Measurements from ENCODE around the gene CDH16.

CDH16 gene

DNA sequence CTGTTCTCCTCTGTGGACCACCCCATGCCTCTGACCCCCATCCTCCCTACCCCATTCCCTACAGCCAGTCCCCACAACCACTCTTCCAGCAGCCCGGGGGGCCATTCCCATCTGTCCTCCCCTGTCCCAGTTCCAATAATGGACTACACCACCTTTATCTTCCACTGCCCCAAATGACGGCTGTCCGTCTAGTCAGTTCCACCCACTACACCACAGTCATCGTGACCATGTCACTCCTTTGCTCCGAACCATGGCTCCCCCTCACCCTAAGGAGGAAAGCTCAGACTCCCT is 23.1 kb downstream of the CDH16 start:
- DNase-seq: no peak

DNA sequence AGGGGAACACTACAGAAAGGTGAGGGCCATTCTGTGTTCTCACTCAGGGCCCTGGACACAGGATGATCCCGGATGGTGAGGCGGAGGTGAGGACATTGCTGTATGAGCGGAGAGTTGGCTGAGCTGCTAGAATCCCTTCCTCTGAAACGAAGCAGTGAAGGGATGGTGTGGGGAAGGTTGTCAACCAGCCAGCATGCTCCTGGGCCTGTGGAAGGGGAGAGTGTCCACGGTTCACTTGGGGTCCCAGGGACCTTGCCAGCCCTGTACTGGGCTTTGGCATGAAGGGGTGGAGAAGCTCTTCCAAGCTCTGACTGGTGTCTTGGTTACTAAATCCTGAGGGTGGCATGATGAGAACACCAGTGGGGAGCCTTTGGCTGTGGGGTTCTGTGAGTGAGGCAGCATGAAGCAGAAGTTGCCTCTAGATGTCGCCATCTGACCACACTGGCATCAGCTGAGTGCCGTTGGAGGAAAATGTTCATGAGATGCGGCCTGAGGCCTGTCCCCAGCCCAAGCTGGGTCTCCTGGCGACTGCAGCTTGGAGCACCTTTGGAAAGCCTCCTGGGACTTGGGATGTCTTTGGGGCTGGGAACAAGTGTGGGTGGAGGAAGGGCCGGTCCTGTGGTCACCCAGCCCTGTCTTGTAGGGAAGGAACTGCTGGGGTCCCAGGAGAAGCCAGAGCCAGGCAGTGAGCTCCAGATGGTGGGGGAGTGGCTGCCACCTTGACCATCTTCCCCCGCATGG is 23.6 kb downstream of the CDH16 start:
- DNase-seq: no peak

DNA sequence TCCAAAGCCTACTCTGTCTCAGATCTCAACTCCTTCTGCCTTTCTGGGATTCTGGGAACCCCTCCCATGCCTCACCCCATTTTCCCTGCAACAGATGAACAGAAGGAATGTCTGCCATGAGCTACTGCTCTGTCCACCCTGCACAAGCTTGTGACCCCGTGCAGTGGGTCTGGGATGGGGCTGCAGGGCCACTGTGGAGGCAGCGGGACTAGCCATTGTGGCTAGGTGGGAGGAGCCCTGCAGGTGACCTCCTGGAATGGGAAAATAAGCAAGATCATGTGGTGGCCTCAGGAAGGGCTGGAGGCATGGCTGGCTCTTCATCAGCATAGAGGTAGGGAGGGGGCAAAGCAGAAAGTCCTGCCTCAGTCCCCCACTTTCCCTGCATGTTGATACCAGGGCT is 24.6 kb downstream of the CDH16 start:
- no peak for DNase-seq

DNA sequence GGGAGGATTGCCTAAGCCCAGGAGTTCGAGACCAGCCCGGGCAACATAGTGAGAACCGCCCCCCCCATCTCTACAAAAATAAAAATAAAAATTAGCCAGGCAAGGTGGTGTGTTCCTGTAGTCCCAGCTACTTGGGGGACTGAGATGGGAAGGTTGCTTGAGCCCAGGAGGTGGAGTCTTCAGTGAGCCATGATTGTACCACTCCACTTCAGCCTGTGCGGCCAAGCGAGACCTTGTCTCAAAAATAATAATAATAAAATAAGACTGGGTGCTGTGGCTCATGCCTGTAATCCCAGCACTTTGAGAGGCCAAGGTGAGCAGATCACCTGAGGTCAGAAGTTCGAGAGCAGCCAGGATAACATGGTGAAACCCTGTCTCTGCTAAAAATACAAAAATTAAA is 26.9 kb downstream of the CDH16 start:
- no peak for DNase-seq

DNA sequence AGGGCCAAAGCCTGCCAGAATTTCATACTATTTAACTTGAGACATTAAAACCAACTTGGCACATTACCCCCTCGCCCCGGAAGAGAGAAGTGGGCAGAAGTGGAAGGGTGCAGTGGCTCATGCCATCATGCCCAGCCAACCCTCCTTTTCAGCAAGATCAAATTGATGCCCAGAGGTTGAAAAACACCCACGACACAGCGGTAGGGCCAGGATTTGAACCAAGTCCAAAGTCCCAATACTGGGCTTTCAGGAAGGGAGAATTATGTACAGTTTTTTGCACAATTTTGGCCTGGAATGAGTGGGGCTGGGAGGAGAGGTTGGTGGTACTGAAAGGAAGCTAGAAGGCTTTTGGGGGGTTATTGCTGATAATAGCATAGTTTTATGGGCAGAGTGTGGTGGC is 27.3 kb downstream of the CDH16 start:
- no peak for DNase-seq

DNA sequence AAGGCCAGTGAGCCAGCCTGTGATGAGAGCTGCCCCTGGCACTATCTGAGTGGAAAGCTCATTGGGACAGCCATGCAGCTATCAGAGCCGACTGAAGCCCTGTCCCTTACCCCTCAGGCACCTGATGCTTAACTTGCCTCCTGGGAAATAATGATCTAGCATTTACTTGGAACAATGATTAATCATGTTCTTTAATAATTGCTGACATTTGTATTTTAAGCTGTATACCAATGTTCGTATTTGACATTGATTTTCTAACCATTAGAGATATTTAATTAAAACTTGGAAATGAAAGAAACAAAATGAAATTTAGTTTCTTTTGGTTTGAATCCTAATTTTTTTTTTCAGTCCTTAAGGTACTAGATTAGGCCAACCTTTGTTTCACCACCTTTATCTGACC is 27.9 kb downstream of the CDH16 start:
- DNase-seq: no peak

DNA sequence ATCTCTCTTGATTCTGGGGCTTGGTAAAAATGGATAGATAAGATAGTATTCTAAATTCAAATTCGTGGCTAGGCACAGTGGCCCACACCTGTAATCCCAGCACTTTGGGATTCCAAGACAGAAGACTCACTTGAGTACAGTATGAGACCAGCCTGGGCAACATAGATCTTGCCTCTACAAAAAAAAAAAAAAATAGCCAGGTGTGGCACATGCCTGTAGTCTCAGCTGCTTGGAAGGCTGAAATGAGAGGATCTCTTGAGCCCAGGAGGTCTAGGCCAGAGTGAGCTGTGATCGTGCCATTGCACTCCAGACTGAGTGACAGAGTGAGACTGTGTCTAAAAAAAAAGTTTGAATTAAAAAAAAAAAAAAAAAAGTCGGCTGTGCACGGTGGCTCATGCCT is 29.1 kb downstream of the CDH16 start:
- DNase-seq: no peak

DNA sequence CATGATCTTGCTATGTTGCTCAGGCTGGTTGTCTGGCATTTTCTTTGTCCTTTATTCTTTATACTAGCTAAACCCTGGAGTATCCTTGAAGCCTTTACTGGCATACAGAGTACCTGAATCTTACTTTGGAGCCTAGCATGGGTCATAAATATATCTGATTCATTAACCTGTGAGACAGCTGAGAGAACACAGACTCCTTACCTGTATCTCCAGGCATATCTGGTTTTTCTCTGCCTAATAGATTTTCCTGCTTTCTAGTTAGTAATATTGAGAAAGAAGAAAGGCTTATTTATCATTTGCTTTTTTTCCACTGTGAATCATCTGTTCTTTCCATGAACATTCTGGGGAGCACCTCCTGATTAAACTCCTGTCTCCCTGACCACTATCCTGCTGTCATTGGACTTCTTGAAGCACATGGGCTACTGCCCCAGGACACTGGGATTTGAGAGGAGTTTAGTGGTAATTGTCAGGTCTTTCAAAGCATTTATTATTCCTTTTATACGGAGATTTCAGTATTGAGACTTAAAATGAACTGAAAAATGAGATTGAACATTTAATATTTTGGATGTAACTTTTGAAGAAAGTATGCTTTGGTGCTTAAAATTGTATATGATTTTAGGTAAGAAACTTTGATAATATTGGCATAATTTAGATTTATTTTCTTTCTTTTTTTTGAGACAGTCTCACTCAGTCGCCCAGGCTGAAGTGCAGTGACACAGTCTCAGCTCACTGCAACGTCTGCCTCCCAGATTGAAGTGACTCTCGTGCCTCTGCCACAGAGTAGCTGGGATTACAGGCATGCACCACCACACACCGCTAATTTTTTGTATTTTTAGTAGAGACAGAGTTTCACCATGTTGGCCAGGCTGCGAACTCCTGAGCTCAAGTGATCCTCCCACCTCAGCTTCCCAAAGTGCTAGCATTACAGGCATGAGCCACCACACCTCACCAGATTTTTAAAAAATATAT is 29.8 kb downstream of the CDH16 start:
- DNase-seq: no peak

DNA sequence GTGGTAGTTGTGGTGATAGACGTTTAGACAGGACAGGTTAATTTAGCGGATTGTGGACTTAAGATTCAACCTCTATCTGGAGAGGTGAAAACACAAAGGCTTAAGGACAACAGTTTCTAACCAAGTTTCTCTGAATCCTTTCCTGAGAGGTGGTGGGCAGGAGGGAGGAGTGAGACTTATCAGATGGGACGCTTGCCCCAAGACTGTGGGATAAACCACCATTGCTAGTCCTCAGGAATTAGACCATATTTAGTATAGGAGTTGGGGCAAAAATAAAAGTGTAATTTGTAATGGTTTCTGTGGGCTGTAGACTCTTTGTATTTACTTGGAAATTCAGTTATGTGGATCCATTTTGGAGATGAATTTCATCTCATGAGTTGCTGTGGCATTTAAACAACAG is 31.8 kb downstream of the CDH16 start:
- no peak for DNase-seq

DNA sequence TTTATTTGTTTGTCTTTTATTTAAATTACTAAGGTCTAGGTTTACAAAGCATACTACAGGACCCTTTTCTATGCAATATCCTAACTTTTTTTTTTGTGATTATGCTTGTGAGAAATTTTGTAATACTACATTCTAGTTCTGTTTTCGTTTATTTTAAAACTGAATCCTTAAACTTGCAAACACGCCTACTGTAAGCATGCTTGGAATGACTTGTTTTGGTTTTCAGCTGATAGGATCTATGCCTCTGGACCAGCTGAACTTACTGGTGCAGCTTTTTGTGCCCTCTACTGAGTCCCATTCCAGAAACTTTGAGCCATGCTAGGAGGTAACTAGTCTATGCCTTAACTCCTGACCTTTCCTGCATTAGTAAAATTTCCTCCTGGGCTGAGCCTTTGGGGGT is 32.4 kb downstream of the CDH16 start:
- DNase-seq: no peak

DNA sequence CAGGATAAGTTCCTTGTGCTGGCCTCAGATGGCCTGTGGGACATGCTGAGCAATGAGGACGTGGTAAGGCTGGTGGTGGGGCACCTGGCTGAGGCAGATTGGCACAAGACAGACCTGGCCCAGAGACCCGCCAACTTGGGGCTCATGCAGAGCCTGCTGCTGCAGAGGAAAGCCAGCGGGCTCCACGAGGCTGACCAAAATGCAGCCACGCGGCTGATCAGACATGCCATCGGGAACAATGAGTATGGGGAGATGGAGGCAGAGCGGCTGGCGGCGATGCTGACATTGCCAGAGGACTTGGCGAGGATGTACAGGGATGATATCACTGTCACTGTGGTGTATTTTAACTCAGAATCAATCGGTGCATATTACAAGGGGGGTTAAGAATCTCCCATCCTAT is 33.2 kb downstream of the CDH16 start:
- DNase-seq: no peak

DNA sequence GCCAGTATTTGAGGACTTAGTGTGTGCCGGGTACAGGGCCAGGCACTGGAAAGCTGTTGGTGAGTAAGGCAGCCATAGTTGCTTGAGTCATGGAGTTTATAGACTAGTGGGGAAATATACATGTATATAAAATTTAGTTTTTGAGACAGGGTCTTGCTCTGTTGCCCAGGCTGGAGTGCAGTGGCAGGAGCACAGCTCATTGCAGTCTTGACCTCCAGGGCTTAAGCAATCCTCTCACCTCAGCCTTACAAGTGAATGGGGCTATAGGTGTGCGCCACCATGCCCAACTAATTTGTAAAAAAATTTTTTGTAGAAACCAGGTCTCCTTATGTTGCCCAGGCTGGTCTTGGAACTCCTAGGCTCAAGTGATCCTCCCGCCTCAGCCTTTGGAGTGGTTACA is 36.0 kb downstream of the CDH16 start:
- no peak for DNase-seq

DNA sequence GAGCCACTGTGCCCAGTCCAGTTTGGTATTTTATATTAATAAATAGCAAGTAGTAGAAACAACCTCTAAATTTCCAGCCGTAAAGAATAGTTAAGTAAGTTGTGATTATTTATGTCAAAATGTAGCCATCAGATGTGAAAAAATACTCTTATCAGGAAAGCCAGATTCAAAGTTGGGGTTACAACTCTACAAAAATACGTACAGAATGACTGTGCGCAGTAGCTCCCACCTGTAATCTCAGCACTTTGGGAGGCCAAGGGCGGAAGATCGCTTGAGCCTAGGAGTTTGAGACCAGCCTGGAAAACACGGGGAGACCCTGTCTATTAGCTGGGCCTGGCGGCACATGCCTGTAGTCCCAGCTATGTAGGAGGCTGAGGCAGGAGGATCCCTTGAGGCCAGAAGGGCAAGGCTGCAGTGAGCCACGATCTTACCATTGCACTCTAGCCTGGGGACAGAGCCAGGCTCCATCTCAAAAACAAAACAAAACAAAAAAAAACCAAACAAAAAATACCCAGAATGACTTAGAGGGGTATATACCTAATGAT is 36.6 kb downstream of the CDH16 start:
- no peak for DNase-seq

DNA sequence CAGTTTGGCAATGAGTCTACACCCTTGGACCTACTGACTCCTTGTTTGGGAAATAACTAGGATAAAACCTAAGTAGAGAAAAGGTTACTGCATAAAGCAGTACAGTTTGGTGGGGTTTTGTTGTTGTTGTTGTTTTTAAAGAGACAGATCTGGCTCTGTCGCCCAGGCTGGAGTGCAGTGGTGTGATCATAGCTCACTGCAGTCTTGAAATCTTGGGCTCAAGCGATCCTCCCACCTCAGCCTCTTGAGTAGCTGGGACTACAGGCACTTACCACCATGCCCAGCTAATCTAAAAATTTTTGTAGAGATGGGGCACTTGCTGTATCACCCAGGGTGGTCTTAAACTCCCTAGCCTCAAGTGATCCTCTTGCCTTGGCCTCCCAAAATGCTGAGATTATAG is 37.1 kb downstream of the CDH16 start:
- no peak for DNase-seq

DNA sequence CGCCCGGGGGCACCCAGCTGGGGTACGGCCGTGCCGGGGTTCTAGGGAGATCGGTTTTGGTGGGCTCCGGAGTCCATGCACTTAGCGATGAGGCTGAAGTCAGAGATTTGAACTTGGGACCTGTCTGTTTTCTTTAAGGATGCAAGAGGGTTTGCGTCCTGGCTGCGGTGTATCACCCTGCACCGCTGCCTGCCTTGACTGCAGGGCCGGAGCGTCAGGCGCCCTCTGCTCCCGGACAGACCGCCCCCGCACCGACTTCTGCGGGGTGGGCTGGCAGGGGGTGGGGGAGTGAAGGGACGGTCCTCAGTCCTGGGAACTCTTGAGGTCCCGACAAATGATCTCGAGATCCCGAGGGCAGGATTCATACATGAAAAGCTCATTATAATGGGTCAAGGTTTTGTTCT is 37.7 kb downstream of the CDH16 start:
- DNase-seq: no peak

DNA sequence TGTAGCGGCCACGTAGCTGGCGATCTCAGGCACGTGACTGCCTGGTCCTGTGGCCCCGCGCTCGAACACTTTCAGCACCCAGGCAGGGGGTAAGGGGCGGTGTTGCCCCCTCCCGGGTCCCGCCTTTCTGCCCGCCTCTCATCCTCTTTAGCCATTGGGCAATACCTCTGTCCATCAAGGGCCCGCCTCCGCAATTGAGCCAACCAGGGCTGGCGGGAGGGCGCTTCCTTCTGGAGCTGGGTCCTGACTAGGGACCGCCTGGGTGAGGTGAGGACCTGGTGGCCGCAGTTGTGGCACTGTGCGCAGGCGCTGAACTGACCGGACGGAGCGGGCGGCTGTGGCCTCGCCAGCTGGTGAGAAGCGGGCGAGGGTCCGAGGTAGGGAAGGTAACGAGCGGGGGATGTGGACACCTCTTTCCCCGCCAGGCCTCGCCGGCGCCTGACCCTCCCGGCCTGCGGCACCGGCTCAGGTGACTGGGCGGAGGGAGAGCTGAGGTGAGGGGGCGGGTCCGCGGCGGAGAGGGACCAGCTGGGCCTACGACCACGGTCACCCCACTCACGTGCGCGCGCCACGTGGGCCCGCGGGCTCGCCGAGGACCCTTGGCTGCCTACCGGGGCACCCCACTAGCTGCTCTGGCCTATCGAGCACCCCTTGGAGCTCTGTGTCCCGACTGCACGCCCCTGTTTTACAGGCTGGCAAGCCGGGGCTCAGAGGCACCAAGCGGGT is 38.2 kb downstream of the CDH16 start, which contains the start of gene PDP2:
TSS of gene PDP2 (plus strand) at position 228 of the 726 bp plus-strand sequence. CDS start 3,770 bp downstream, outside the sequence.
- peak; percentile 90 for DNase-seq

DNA sequence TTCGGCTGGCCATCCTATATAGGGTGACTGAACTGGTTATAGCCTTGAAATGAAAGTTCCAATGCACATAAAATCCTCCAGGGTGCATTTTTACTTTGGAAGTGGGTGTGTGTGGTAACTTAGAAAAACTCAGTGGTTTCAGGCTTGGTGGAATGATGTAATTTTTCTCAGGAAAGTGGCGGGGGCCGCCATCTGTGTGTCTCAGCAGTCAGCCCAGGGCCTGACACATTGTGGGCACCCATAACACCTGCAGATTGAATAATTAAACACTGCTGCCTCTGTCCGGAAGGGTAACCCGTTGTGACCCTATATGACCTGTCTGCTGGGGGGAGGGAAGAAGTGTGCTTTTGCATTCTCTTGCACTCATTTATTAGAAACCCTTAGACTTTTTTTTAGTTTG is 40.6 kb downstream of the CDH16 start:
- DNase-seq: no peak

DNA sequence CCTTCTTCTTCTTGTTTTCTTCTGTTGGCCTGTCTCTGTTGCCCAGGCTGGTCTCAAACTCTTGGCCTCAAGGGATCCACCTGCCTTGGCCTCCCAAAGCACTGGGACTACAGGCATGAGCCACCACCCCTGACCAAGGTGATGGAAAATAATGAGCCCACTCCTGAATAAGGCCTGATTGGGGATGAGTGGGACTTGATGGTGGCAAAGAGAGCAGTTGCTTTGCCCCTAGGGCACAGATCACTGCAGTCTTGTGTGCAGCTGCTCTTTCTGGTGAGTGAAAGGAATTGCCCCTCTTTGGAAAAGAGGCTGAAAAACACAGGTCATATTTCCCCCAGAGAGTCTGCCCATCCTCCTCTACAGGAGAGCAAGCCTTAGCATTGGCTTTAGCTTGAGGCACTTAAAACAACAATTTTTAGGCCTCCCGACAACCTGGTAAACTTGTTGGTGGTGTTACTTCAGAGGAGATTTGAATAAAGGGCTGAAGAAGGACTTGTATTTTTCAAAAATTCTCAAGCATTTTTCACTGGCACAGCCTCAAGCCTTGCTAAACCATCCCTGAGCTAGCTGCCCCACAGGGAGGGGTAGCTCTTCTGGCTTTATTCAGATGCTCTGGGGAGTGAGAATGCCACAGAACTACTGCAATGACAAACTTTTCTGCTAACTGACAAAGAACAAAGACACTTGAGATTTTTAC is 44.5 kb downstream of the CDH16 start:
- DNase-seq: no peak

DNA sequence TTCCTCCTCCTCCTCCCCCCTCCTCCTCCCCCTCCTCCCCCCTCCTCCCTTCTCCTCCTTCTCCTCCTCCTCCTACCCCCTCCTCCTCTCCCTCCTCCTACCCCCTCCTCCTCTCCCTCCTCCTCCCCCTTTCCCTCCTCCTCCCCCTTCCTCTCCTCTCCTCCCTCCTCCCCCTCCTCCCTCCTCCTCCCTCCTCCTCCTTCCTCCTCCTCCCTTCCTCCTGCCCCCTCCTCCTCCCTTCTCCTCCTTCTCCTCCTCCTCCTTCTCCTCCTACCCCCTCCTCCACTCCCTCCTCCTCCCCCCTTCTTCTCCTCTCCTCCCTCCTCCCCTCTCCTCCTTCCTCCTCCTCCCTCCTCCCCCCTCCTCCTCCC is 45.0 kb downstream of the CDH16 start:
- no peak for DNase-seq

DNA sequence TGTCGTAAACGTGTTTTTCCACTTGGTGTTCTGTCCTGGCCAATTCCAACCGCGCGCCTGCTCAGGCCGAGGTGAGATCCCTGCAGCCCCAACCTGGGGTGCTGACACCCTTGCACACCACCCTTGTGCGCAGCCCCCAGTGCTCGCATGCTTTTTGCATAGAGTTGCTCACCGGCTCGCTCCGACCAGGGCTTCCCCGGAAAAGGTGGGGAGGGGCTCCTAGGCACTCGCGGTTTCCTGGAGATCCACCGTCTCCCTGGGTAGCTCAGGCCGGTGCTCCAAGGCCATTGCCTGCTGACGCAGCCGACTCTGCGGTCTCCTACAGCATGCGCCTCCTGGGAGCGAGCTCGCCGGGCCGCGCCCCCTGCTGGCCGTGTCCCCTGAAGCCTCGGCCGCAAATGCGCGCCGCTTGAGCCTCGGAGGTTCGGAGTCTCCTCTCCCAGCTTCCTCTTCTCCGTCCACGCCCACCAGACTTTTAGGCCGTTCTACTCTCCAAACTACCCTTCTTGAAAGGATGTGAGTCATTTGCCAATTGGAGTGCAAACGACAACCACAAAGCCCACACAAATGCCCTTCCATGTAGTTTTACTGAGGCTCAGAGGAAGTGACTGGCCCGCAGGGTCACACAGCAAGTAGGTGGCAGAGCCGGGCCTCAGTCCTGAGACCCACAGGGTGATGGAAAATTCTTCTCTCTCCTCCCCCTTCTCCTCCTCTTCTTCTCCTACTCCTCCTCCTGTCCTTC is 45.6 kb downstream of the CDH16 start:
- peak; percentile 94 for DNase-seq

DNA sequence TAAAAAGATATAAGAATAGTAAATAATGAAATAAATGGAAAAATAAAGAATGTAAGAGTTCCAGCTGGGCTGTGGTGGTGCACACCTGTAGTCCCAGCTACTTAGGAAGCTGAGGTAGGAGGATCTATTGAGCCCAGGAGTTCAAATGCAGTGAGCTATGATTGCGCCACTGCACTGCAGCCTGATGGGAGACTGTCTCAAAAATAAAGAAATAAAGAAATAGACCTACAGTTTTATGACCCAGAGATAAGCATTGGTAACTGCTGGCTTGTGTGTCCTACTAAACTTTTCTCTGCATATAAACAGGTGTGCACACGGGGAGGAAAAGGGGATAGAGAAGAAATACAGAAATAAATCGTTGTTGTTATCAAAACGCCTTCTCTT is 46.1 kb downstream of the CDH16 start:
- DNase-seq: no peak

DNA sequence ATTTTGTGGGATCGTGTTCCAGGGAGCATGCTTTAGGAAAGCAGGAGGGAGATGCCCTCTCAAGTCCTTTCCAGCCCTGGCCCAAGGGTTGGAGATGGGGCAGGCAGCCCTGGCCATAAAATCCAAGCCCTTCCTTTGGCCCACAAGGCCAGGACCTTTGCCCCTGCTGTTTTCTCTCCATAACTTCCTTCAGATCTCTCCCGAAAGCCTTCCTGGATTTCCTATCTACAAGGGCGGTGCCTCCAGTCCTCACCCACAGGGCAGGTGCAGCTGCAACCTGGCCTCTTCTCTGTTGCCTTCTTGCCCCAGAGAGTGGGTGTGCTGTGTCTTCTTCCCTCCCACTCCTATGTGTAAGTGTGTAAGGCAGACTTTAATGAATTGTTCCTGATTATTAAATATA is 46.8 kb downstream of the CDH16 start:
- DNase-seq: no peak
